B cell (primary cell): Measurements from ENCODE around the gene JCAD. TPM values are rescaled to one million over a fixed set of nuclear protein-coding genes. Genes with fewer than 3 reads are reported as not detected.

Source experiments
- ATAC-seq: fragments of 200-7000 bp; cut with Tn5 transposase; one replicate; pipeline ENCODE4 v1.10.0; 2021; ENCODE audit warnings: low read depth, mild to moderate bottlenecking, moderate number of reproducible peaks, moderate library complexity
- CTCF ChIA-PET: fragments of 350-600 bp; sonication (Branson Sonifier 250); formaldehyde crosslinking; loops from one replicate; lab custom pipeline; 2021; ENCODE audit warnings: antibody characterized with exemption, inconsistent platforms; lab: Charles Lee
- POLR2A ChIA-PET: fragments of 350-600 bp; sonication (Branson Sonifier 250); formaldehyde crosslinking; loops from one replicate; lab custom pipeline; 2021; ENCODE audit warnings: antibody characterized with exemption; lab: Charles Lee
- DNase-seq: peaks from one replicate; pipeline ENCODE4 v3.0.0; 2013
- H2AFZ ChIP-seq: 2 replicates; pipeline ENCODE4 v1.6.1; 2012; ENCODE audit warnings: mild to moderate bottlenecking, low read depth, low read length; ENCODE audit not compliant: insufficient read depth, poor library complexity, severe bottlenecking
- H3K27ac ChIP-seq, 2 donors: 1 replicate in 1 of 2; 2 replicates in 1 of 2; pipeline ENCODE4 v1.5.1; 2012 to 2013; ENCODE audit warnings: low read length in 2 of 2, mild to moderate bottlenecking in 2 of 2, moderate library complexity in 1 of 2
- H3K27me3 ChIP-seq, 4 experiments: fragments of 200-600 bp in 1 of 4; sonication (generic) in 1 of 4; replicated peaks in 1 of 4; 1 replicate in 2 of 4; 2 replicates in 2 of 4; pipeline versions ENCODE4 v1.6.1 to v1.7.0; 2013 to 2016; ENCODE audit warnings: low read length in 3 of 4, mild to moderate bottlenecking in 2 of 4, mixed read lengths in 1 of 4, moderate library complexity in 1 of 4; ENCODE audit not compliant: insufficient read depth in 4 of 4, control insufficient read depth in 3 of 4; ENCODE audit errors: control extremely low read depth in 1 of 4
- H3K36me3 ChIP-seq, 2 experiments: replicated peaks in 1 of 2; 1 replicate in 1 of 2; 2 replicates in 1 of 2; pipeline versions ENCODE4 v1.6.1 to v1.7.1; 2013; ENCODE audit warnings: low read length in 1 of 2; ENCODE audit not compliant: insufficient read depth in 2 of 2, control insufficient read depth in 1 of 2; ENCODE audit errors: control extremely low read depth in 1 of 2, extremely low read depth in 1 of 2
- H3K4me1 ChIP-seq, 2 donors: fragments of 200-600 bp in 1 of 2; sonication (generic) in 1 of 2; 1 replicate in 1 of 2; 2 replicates in 1 of 2; pipeline versions ENCODE4 v1.5.1 to v1.6.1; 2013 to 2017; ENCODE audit warnings: low read length in 2 of 2; ENCODE audit not compliant: control insufficient read depth in 2 of 2, insufficient read depth in 2 of 2
- H3K4me2 ChIP-seq: replicated peaks from 2 replicates; pipeline ENCODE3; 2012; ENCODE audit warnings: mild to moderate bottlenecking, low read depth, low read length; ENCODE audit not compliant: poor library complexity, severe bottlenecking
- H3K4me3 ChIP-seq, 5 experiments: fragments of 200-600 bp in 1 of 5; sonication (generic) in 1 of 5; 1 replicate in 3 of 5; 2 replicates in 2 of 5; pipeline versions ENCODE4 v1.5.1 to v1.7.0; 2011 to 2016; ENCODE audit warnings: low read length in 4 of 5, mild to moderate bottlenecking in 4 of 5, low read depth in 2 of 5, control low read depth in 1 of 5, moderate library complexity in 1 of 5; ENCODE audit not compliant: insufficient read depth in 1 of 5; ENCODE audit errors: control extremely low read depth in 1 of 5, extremely low read depth in 1 of 5
- H3K79me2 ChIP-seq: fragments of 200-600 bp; sonication (generic); one replicate; pipeline ENCODE4 v1.6.0; 2016; ENCODE audit warnings: low read length; ENCODE audit not compliant: control insufficient read depth, insufficient read depth
- H3K9ac ChIP-seq: fragments of 200-600 bp; sonication (generic); 2 replicates; pipeline ENCODE4 v1.6.1; 2017; ENCODE audit warnings: mild to moderate bottlenecking, low read length, moderate library complexity
- H3K9me3 ChIP-seq, 3 donors: one replicate each; pipeline versions ENCODE4 v1.6.1 to v1.7.1; 2013; ENCODE audit warnings: low read length in 2 of 3; ENCODE audit not compliant: control insufficient read depth in 2 of 3, insufficient read depth in 1 of 3; ENCODE audit errors: control extremely low read depth in 1 of 3
- H4K20me1 ChIP-seq: 2 replicates; pipeline ENCODE4 v1.6.0; 2012; ENCODE audit warnings: mild to moderate bottlenecking, low read length; ENCODE audit not compliant: insufficient read depth, control insufficient read depth, poor library complexity, severe bottlenecking
- H3K27ac Mint-ChIP-seq: one replicate; pipeline ENCODE4 v1.8.0; 2021; ENCODE audit warnings: mixed read lengths
- H3K27me3 Mint-ChIP-seq: one replicate; pipeline ENCODE4 v1.8.0; 2021; ENCODE audit warnings: mixed read lengths
- H3K4me1 Mint-ChIP-seq: one replicate; pipeline ENCODE4 v1.8.0; 2021; ENCODE audit warnings: mixed read lengths
- H3K4me3 Mint-ChIP-seq: one replicate; pipeline ENCODE4 v1.8.0; 2021; ENCODE audit warnings: mixed read lengths
- H3K9me3 Mint-ChIP-seq: one replicate; pipeline ENCODE4 v1.8.0; 2022; ENCODE audit warnings: mixed read lengths; ENCODE audit not compliant: insufficient read depth
- EZH2 ChIP-seq: IDR thresholded peaks from 2 replicates; pipeline ENCODE4 v1.6.1; 2012; ENCODE audit warnings: borderline replicate concordance, low read depth, mild to moderate bottlenecking, moderate library complexity, low read length; ENCODE audit not compliant: insufficient read depth, poor library complexity, severe bottlenecking
- WGBS: methylation state at CpG from one replicate; pipeline ENCODE4 v1.1.5; 2013; ENCODE audit warnings: missing lambda C conversion rate; ENCODE audit not compliant: insufficient coverage; 5-methylcytosine and 5-hydroxymethylcytosine counted together
- intact Hi-C: fragments of 100-400 bp; cut with micrococcal nuclease; formaldehyde crosslinking; loops from one replicate; pipeline ENCODE4 v1.10.0; 2022
- polyA minus RNA-seq: library from RNA; depleted of rRNA, polyadenylated mRNA; stranded (reverse); fragments of >200 nt; gene quantifications from 2 replicates; pipeline ENCODE4 v1.2.3, GENCODE V29; 2012
- polyA plus RNA-seq: library from polyadenylated mRNA; depleted of rRNA; stranded (reverse); fragments of >200 nt; gene quantifications from 2 replicates; pipeline ENCODE4 v1.2.3, GENCODE V29; 2012
- total RNA-seq, 2 donors: library from RNA; stranded (reverse); fragments of 120-200 nt in 1 of 2; gene quantifications; 1 replicate in 1 of 2; 2 replicates in 1 of 2; pipeline versions ENCODE4 v1.2.3 to v1.2.4, GENCODE V29; 2013 to 2022
- TF ChIP-seq, protein P1 (sequence below): fragments of 200-600 bp; IDR thresholded peaks from one replicate; pipeline ENCODE4 v1.8.0; 2022; ENCODE audit warnings: antibody characterized with exemption, mild to moderate bottlenecking

Gene JCAD, protein sequence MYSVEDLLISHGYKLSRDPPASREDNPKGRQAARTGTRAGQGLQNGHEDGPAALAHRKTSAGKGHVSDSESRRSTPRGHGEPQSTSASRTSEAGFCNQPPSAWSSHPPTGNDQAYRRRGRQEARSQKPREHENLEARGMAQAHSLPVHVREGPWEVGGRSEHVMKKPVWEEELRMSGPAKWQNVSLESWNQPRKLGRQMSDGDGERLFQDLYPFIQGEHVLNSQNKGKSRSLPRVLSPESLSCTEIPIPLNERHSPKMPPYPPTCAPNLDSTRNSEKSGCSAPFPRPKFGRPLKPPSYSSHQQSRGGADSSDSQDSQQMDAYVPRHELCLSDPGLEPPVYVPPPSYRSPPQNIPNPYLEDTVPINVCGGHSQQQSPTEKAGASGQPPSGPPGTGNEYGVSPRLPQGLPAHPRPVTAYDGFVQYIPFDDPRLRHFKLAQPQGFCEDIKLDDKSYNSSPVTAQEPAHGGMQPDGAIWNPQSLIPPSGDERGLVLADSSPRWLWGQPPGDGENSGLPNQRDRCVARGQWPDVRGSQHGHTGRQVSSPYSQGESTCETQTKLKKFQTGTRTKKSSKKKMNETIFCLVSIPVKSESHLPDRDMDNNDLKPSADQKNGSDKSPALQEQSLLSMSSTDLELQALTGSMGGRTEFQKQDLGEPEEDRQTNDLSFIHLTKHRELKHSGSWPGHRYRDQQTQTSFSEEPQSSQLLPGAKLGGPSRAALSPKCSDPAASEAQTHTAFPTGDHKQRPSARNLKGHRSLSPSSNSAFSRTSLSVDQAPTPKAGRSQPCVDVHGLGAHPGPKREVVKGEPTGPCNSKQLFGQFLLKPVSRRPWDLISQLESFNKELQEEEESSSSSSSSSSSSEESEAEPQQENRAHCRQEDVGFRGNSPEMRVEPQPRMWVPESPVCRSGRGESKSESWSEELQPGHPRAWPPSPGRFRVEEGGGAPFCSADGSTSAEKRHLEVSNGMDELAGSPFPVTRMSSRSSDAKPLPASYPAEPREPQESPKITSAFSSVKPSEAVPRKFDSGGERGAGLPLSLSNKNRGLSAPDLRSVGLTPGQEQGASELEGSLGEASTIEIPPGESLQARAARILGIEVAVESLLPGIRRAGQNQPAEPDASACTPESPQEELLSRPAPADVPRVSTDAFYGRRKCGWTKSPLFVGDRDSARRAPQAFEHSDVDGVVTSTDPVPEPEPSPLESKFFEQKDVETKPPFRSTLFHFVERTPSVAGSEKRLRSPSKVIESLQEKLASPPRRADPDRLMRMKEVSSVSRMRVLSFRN (N-terminal part only)
- 0.37 TPM in 1 of 2 replicates, not detected in the other for total RNA-seq
- 0.65 TPM for total RNA-seq (2013)
- not detected in 2 replicates for polyA plus RNA-seq
- polyA minus RNA-seq, result 0.07 TPM in 1 of 2 replicates, not detected in the other

DNA sequence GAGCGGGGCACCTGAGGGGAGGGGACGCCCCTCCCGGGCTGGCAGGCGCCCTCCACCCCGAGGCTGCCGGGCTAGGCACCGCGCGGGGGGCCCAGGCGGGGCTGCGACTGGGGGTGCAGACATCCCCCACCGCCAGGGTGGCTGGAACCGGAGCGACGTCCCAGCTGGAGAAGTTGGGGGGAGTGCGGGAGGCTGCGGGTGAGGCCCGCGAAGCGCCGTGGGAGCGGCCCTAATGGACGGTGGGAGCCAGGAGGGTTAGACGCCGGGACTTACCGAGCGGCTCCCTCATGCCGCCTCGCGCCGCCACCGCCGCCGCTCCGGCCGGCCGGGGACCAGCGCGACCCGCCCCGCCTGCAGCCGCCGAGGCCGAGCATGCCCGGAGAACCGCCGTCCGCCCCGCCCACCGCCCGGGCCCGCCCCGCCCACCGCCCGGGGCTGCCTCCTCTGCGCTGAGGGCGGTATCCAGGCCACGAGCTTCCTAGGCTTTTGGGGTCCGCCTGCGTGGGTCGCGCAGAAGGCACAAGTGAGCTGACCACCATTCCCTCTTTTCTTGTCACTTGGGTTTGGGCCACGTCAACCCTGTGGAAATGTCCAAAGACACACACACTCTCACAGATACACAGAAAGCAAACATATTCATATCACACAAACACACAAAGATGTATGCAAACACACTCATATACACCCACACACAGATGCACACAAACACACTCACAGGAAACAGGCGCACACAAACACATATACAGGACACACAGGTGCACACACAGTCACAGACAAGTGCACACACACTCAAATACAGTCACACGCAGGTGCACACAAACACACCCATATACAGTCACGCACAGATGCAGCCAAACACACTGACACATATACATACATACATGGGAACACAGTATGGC is at the start of gene JCAD:
Gene JCAD (minus strand): TSS at position 378 of the 899 bp plus-strand sequence. CDS start 11,774 bp downstream, outside the sequence.
- peaks cover 10 to 12% of the 10 kb centered on the region in 2 donors for H3K4me1 ChIP-seq
- peak within 1 kb of the TSS; percentile 87 for H3K4me2 ChIP-seq
- H3K27me3 Mint-ChIP-seq, result peaks cover 56% of the 10 kb centered on the region
- peak within 1 kb of the TSS; percentile 59 for H2AFZ ChIP-seq
- H3K9me3 ChIP-seq, result no peaks in the 10 kb centered on the region
- DNase-seq, result peak; percentile 59
- no peaks in the 10 kb centered on the region for H4K20me1 ChIP-seq
- peak; percentile 80 for ATAC-seq
- peaks cover 0 to 45% (median 11%) of the 10 kb centered on the region in 4 experiments for H3K27me3 ChIP-seq
- TF ChIP-seq, protein P1, sequence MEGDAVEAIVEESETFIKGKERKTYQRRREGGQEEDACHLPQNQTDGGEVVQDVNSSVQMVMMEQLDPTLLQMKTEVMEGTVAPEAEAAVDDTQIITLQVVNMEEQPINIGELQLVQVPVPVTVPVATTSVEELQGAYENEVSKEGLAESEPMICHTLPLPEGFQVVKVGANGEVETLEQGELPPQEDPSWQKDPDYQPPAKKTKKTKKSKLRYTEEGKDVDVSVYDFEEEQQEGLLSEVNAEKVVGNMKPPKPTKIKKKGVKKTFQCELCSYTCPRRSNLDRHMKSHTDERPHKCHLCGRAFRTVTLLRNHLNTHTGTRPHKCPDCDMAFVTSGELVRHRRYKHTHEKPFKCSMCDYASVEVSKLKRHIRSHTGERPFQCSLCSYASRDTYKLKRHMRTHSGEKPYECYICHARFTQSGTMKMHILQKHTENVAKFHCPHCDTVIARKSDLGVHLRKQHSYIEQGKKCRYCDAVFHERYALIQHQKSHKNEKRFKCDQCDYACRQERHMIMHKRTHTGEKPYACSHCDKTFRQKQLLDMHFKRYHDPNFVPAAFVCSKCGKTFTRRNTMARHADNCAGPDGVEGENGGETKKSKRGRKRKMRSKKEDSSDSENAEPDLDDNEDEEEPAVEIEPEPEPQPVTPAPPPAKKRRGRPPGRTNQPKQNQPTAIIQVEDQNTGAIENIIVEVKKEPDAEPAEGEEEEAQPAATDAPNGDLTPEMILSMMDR, result no peak
- no peak for TF ChIP-seq EZH2
- H3K79me2 ChIP-seq, result no peaks in the 10 kb centered on the region
- no peak within 1 kb of the TSS for H3K27ac ChIP-seq
- peak within 1 kb of the TSS; percentile 0 for H3K27ac Mint-ChIP-seq
- CTCF ChIA-PET, result no interaction called here
- POLR2A ChIA-PET, result no interaction called here
- H3K9ac ChIP-seq, result peak within 1 kb of the TSS; percentile 50
- 6% methylated on average over 66 of the region's 66 CpGs for WGBS
- peaks cover 7% of the 10 kb centered on the region for H3K4me1 Mint-ChIP-seq
- H3K36me3 ChIP-seq, result no peaks in the 10 kb centered on the region
- H3K9me3 Mint-ChIP-seq, result no peaks in the 10 kb centered on the region
- intact Hi-C loops, result no loop called here
- H3K4me3 Mint-ChIP-seq, result peak within 1 kb of the TSS; percentile 88
- peak within 1 kb of the TSS in 4 of 5 experiments; percentile 21 to 57 (median 50) for H3K4me3 ChIP-seq
